ENCODE results near the gene ZNF597.
A peak's percentile ranks its signal among the peaks of the same experiment; 100 is the strongest.

Gene ZNF597

GRCh38 chr16:3413730-3414379 is 29.4 kb downstream of the ZNF597 start:
- Histone ChIP-seq H3K36me3 (ENCODE audit: insufficient read depth, low read length) (peaks cover 10% of the 10 kb centered on the region), H3K27ac (ENCODE audit: low read depth, low read length) (no peak overlapping the region), H3K4me1 (ENCODE audit: insufficient read depth, low read length) (no peaks in the 10 kb centered on the region), H3K9ac (ENCODE audit: low read length) (no peak overlapping the region), H3K27me3 (ENCODE audit: control insufficient read depth in 1 of 2, insufficient read depth in 2 of 2, low read length in 2 of 2) (no peaks in the 10 kb centered on the region), H3K4me3 (ENCODE audit: low read depth in 1 of 2, low read length in 2 of 2) (no peak overlapping the region), H3K9me3 (ENCODE audit: low read length) (peaks cover 33% of the 10 kb centered on the region)

- H3K27me3 ChIP-seq (ENCODE audit: control insufficient read depth in 1 of 2, insufficient read depth in 2 of 2, low read length in 2 of 2) = no peaks in the 10 kb centered on the region
- H3K36me3 ChIP-seq (ENCODE audit: insufficient read depth, low read length) = peaks cover 61% of the 10 kb centered on the region
- peak overlapping the region; percentile 12 to 49 for H3K4me3 ChIP-seq (ENCODE audit: low read depth in 1 of 2, low read length in 2 of 2)
- no peak overlapping the region for H3K9ac ChIP-seq (ENCODE audit: low read length)
- H3K4me1 ChIP-seq (ENCODE audit: insufficient read depth, low read length) = peaks cover 7% of the 10 kb centered on the region
- no peak overlapping the region for H3K27ac ChIP-seq (ENCODE audit: low read depth, low read length)
- peaks cover 60% of the 10 kb centered on the region for H3K9me3 ChIP-seq (ENCODE audit: low read length)
These were observed 34.6 kb downstream of the ZNF597 start for GRCh38 chr16:3408561-3409197.

GRCh38 chr16:3401719-3402397 is 41.4 kb downstream of the ZNF597 start:
- H3K4me3 ChIP-seq (ENCODE audit: low read depth in 1 of 2, low read length in 2 of 2) = peak overlapping the region; percentile 87 to 94
- no peaks in the 10 kb centered on the region for H3K27me3 ChIP-seq (ENCODE audit: control insufficient read depth in 1 of 2, insufficient read depth in 2 of 2, low read length in 2 of 2)
- H3K9me3 ChIP-seq (ENCODE audit: low read length) = peaks cover 29% of the 10 kb centered on the region
- H3K9ac ChIP-seq (ENCODE audit: low read length) = peak overlapping the region; percentile 35
- H3K4me1 ChIP-seq (ENCODE audit: insufficient read depth, low read length) = peaks cover 18% of the 10 kb centered on the region
- H3K27ac ChIP-seq (ENCODE audit: low read depth, low read length) = peak overlapping the region; percentile 92
- peaks cover 41% of the 10 kb centered on the region for H3K36me3 ChIP-seq (ENCODE audit: insufficient read depth, low read length)

- Histone ChIP-seq H3K27me3 (ENCODE audit: control insufficient read depth in 1 of 2, insufficient read depth in 2 of 2, low read length in 2 of 2) (no peaks in the 10 kb centered on the region), H3K9ac (ENCODE audit: low read length) (peak within 1 kb of the TSS; percentile 76), H3K9me3 (ENCODE audit: low read length) (peaks cover 28% of the 10 kb centered on the region), H3K4me3 (ENCODE audit: low read depth in 1 of 2, low read length in 2 of 2) (peak within 1 kb of the TSS; percentile 87 to 94), H3K36me3 (ENCODE audit: insufficient read depth, low read length) (peaks cover 39% of the 10 kb centered on the region), H3K4me1 (ENCODE audit: insufficient read depth, low read length) (peaks cover 18% of the 10 kb centered on the region), H3K27ac (ENCODE audit: low read depth, low read length) (peak within 1 kb of the TSS; percentile 92)
These were observed 42.3 kb downstream of the ZNF597 start, which contains the start of the genes ZNF174 and ZSCAN32 for GRCh38 chr16:3400779-3401688. Gene ZNF174, plus strand, starts transcription at chr16:3401215. Its CDS starts 790 bp downstream, at chr16:3402005. Gene ZSCAN32, minus strand, starts transcription at chr16:3401004. Its CDS starts 3,447 bp downstream, at chr16:3397557.

GRCh38 chr16:3400446-3400778 is 42.9 kb downstream of the ZNF597 start:
- Histone ChIP-seq H3K9ac (ENCODE audit: low read length) (peak overlapping the region; percentile 76), H3K27me3 (ENCODE audit: control insufficient read depth in 1 of 2, insufficient read depth in 2 of 2, low read length in 2 of 2) (no peaks in the 10 kb centered on the region), H3K4me3 (ENCODE audit: low read depth in 1 of 2, low read length in 2 of 2) (peak overlapping the region; percentile 82 to 87), H3K27ac (ENCODE audit: low read depth, low read length) (peak overlapping the region; percentile 85), H3K9me3 (ENCODE audit: low read length) (peaks cover 27% of the 10 kb centered on the region), H3K4me1 (ENCODE audit: insufficient read depth, low read length) (peaks cover 18% of the 10 kb centered on the region), H3K36me3 (ENCODE audit: insufficient read depth, low read length) (peaks cover 39% of the 10 kb centered on the region)

GRCh38 chr16:3389663-3390338 is 53.5 kb downstream of the ZNF597 start:
- Histone ChIP-seq H3K9ac (ENCODE audit: low read length) (no peak overlapping the region), H3K27me3 (ENCODE audit: control insufficient read depth in 1 of 2, insufficient read depth in 2 of 2, low read length in 2 of 2) (no peaks in the 10 kb centered on the region), H3K9me3 (ENCODE audit: low read length) (peaks cover 41% of the 10 kb centered on the region), H3K4me1 (ENCODE audit: insufficient read depth, low read length) (no peaks in the 10 kb centered on the region), H3K4me3 (ENCODE audit: low read depth in 1 of 2, low read length in 2 of 2) (no peak overlapping the region), H3K27ac (ENCODE audit: low read depth, low read length) (no peak overlapping the region), H3K36me3 (ENCODE audit: insufficient read depth, low read length) (peaks cover 60% of the 10 kb centered on the region)

GRCh38 chr16:3388325-3388724 is 55.0 kb downstream of the ZNF597 start:
- Histone ChIP-seq H3K9me3 (ENCODE audit: low read length) (peaks cover 53% of the 10 kb centered on the region), H3K27me3 (ENCODE audit: control insufficient read depth in 1 of 2, insufficient read depth in 2 of 2, low read length in 2 of 2) (no peaks in the 10 kb centered on the region), H3K27ac (ENCODE audit: low read depth, low read length) (no peak overlapping the region), H3K4me3 (ENCODE audit: low read depth in 1 of 2, low read length in 2 of 2) (no peak overlapping the region), H3K9ac (ENCODE audit: low read length) (no peak overlapping the region), H3K4me1 (ENCODE audit: insufficient read depth, low read length) (no peaks in the 10 kb centered on the region), H3K36me3 (ENCODE audit: insufficient read depth, low read length) (peaks cover 60% of the 10 kb centered on the region)

- peaks cover 67% of the 10 kb centered on the region for H3K9me3 ChIP-seq (ENCODE audit: low read length)
- peak overlapping the region in 1 of 2 donors; percentile 30 for H3K4me3 ChIP-seq (ENCODE audit: low read depth in 1 of 2, low read length in 2 of 2)
- no peaks in the 10 kb centered on the region for H3K27me3 ChIP-seq (ENCODE audit: control insufficient read depth in 1 of 2, insufficient read depth in 2 of 2, low read length in 2 of 2)
- H3K36me3 ChIP-seq (ENCODE audit: insufficient read depth, low read length) = peaks cover 36% of the 10 kb centered on the region
- no peak overlapping the region for H3K9ac ChIP-seq (ENCODE audit: low read length)
- H3K4me1 ChIP-seq (ENCODE audit: insufficient read depth, low read length) = no peaks in the 10 kb centered on the region
- no peak overlapping the region for H3K27ac ChIP-seq (ENCODE audit: low read depth, low read length)
These were observed 60.3 kb downstream of the ZNF597 start for GRCh38 chr16:3383045-3383448.
